HG03354 (cell line): ENCODE results near the gene STRIT1.
"Not testable (repeated sequence)": the region's sequence is repeated elsewhere in the genome, so short reads cannot be mapped to it uniquely, and the experiment has no call there.

Experiments used
- ATAC-seq: cut with Tn5 transposase; IDR thresholded peaks from one replicate; pipeline ENCODE4 v1.9.1; 2021; ENCODE audit warnings: mild to moderate bottlenecking; ENCODE audit not compliant: unreplicated experiment, poor library complexity, severe bottlenecking

The STRIT1 gene

GRCh38 chr3:155316426-155316825 is 22.9 kb upstream of the STRIT1 start:
- no peak for ATAC-seq

DNA sequence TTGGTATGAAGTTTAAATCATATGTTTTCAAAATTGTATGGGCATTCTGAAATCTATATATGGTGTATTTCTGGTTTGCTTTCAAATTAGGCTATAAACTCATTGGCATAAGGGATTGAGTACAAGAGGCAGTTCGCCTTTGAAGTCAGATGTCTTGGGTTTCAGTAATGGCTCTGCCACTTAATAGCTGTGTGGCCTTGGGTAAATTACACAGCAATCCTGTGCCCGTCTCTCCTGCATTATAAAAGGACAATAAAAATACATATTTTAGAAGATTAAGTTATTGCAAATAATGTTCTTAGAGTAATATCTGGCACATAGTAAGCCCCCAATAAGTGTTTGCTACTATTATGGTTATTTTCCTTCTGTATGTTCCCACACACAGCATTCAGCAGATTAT is 20.4 kb upstream of the STRIT1 start:
- no peak for ATAC-seq

DNA sequence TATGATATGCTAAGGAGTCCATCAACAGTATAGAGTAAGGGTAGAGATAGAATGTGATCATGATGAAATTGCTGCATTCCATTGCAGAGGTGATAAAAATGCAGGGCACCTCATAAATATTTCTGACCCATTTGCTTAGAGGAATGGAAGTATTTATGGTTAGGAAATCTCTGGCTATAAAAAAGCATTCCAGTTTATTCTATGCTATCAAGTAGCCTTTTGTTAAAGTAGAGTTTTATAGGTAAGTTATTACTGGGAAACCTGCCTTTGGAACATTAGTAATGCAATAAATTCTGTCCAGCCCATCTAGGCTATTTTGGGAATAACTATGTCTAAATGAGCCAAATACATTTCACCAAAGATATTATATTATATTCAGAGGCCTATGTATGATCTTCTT is 19.8 kb upstream of the STRIT1 start:
- no peak for ATAC-seq

- ATAC-seq: no peak
Measured at GRCh38 chr3:155312781-155313180, 19.3 kb upstream of the STRIT1 start.

DNA sequence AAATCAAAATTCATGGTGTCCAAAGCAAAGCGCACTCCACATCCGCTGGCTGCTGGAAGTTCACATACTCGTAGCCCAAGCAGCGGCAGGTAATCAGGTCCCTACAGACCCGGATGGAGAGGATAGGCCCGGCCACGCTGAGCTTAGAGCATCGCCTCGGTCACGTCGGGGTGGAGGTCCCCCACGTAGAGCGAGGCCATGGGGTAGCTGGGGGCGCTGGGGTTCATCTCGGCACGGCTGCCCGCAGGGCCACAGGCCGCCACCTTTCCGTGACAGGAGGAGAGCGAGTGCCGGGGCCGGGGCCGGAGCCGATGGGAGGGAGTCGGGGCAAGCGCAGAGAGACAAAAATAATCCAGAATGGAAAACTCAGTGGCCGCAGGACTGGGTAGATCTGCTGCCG is 16.1 kb upstream of the STRIT1 start:
- no peak for ATAC-seq

DNA sequence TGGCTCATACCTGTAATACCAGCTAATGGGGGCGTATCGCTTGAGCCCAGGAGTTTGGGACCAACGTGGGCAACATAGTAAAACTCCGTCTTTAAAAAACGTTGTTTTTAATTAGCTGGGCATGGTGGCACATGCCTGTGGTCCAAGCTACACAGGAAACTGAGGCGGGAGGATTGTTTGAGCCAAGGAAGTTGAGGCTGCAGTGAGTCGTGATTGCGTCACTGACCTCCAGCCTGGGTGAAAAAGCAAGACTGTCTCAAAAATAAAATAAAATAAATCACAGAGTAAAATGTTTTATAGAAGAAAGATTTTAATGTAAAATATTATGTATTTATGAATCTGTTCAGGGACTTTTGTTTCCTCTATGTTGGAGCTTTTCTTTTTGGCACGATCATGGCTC is 15.3 kb upstream of the STRIT1 start:
- no peak for ATAC-seq

DNA sequence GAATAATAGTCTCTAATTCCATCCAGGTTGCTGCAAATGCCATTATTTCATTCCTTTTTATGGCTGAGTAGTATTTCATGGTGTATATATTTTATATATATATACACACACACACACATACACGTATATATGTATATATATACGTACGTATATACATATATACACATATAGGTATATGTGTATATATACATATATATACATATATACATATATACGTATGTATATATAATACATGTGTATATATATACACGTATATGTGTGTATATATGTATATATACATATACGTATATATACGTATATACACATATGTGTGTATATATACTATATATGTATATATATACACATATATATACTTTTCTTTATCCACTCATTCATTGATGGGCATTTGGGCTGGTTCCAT is 13.7 kb upstream of the STRIT1 start:
- no peak for ATAC-seq

- no peak for ATAC-seq
Measured at GRCh38 chr3:155304394-155304793, 10.9 kb upstream of the STRIT1 start.

DNA sequence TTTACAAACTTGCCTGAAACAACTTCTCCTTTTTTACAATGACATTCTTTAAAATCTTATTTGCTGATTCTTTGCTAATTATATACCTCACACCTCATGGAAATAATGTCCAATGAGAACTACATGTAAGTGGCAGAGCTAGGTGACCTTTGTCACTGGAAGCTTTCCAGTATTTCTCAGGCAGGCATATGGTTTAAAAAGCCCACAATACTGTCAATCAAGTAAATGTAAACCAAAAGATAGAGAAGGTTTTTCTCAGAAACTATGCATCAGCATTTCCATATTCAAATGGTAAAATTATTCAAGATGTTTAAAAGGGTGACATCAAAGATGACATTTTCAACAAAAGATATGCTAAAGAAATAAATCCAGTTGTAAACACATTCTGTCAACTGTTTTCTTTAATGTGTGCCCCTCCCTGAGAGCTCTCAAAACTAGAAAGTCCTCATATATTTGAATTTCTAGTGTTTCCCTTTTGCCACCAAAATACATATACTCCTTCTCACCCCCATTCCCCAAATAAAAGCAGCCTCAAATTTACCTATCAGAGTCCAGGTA is 10.1 kb upstream of the STRIT1 start:
- no peak for ATAC-seq

- no peak for ATAC-seq
Measured at GRCh38 chr3:155302891-155303290, 9.4 kb upstream of the STRIT1 start.

DNA sequence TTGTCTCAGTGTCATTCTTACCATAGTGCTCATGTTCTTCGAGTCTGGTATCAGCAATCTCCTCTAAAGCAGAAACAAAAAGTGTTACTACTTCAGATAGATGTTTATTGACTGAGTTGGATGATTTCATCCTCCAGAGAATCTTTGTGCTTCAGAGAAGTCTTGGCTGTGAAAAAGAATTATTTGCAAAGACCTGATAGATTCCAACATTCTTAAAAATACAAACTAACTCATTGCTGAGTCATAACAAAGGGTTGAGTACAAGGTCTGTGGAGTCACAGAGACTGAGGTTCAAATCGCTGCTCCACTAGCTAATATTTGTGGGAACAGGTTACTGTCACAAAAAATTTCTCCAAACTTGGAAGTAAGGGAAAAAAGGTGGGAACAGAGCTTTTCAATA is 9.0 kb upstream of the STRIT1 start:
- no peak for ATAC-seq

GRCh38 chr3:155297100-155297499 is 3.6 kb upstream of the STRIT1 start:
- no peak for ATAC-seq

- ATAC-seq: no peak
Measured at GRCh38 chr3:155296413-155296812, 2.9 kb upstream of the STRIT1 start.

DNA sequence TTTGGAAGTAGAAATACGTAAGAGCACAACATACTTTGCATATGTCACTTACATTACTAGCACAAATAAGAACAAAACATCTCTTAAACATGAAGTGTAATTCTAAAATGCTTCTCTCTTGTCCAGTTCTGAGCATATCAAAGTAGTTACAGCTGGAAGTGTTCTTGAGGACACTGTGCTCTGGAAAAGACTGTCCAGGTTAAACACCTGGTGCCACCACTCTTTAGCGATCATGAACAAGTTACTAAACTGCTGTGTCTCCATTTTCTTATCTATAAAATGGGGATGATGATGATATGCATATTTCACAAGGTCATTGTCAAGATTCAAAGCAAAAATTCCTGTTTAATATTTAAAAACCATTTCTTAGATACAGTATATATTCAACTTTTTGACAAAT is 790 bp downstream of the STRIT1 start:
- no peak for ATAC-seq

DNA sequence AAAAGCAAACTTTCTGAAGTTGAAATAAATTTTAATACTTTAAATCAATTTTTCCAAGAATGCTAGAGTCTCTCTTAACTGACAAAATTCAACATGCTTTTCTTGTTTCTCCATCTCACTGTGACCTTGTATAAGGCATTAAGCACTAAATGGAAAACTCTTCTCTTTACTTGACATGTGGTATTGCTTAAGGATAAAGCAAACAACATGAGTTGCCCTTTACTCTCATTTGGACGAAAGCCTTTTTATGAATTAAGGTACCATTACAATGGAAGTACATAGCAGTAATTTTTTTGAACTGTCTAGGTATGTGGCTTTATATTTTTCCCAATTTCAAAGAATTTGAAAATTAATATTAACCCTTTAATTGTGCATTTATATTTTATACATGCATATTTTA is 1.4 kb downstream of the STRIT1 start:
- ATAC-seq: no peak

GRCh38 chr3:155286736-155287135 is 6.7 kb downstream of the STRIT1 start:
- no peak for ATAC-seq

- no peak for ATAC-seq
Measured at GRCh38 chr3:155285936-155286335, 7.5 kb downstream of the STRIT1 start.

- no peak for ATAC-seq
Measured at GRCh38 chr3:155283092-155284056, 10.1 kb downstream of the STRIT1 start.

GRCh38 chr3:155282385-155283091 is 10.9 kb downstream of the STRIT1 start:
- no peak for ATAC-seq

GRCh38 chr3:155281912-155282311 is 11.6 kb downstream of the STRIT1 start:
- ATAC-seq: no peak

GRCh38 chr3:155276089-155276488 is 17.4 kb downstream of the STRIT1 start:
- not testable (repeated sequence) for ATAC-seq
